GM21825 (cell line): Measurements from ENCODE around the gene PIGR.
A peak's percentile ranks its signal among the peaks of the same experiment; 100 is the strongest.

Experiments
- ATAC-seq: cut with Tn5 transposase; IDR thresholded peaks from one replicate; pipeline ENCODE4 v1.9.1; 2021; ENCODE audit warnings: mild to moderate bottlenecking, moderate library complexity; ENCODE audit not compliant: unreplicated experiment

Gene PIGR

GRCh38 chr1:206960676-206961386 lies 14.6 kb upstream of the PIGR start:
- no peak for ATAC-seq

DNA sequence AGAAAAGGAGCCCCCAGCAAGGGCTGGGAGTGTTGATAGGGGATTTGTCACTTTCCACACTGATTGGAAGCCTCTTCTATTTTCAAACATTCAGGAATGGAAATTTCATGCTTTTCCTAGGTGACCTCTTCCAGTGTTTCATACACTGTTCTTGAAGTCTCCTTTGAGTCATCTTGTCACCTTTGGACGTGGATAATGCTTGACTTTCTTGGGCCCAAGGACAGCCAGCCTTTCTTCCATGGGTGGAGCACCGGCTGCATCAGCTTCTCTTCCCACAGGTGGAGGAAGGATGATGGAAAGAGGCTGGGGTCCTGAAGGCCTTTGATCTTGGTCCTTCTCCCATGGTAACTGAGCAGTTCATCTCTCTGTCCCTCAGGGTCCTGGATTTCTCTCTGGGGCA lies 11.9 kb upstream of the PIGR start:
- ATAC-seq: no peak

GRCh38 chr1:206957639-206958038 lies 11.4 kb upstream of the PIGR start:
- no peak for ATAC-seq

DNA sequence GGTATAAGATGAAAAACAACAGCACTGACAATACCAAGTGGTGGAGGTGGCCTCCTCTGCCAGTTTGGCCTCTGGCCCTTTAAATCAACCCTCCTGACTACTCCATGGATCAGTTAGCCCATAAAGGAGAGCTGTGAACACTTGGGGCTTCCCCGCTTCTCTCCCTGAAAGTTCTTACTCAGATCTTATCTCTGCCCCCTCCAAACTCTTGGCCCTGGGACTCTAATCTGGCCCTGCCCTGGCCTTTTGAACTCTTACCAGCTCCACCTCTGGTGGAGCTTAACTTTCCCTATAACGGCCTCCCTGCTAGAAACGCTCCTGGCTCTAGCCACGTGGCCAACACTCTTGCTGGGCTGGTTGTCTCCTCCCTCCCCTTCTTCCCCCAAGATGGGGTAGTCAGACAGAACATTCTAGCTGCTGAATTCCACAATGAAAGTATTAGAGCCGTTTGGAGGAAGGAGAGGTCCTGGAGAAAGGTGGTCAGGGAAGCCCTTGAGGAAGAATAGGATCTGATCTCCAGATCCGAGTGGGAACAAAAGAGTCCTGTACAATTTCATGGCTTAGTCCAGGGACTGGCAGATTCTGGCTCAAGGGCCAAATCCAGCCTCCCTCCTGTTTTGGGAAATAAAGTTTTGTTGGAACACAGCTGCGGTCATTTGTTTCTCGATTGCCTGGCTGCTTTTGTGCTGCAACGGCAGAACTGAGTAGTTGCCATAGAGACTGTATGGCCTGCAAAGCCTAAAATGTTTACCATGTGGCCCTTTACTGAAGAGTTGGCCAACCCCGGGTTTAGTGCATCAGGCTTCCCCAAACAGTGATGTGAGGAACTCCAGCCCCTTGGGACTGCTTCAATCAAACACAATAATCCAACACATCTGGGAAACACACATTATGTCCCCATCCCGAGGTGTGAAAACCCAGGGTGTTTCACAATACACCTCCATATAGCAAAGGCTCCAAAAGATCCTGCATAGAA lies 9.5 kb upstream of the PIGR start:
- ATAC-seq: peak; percentile 59

DNA sequence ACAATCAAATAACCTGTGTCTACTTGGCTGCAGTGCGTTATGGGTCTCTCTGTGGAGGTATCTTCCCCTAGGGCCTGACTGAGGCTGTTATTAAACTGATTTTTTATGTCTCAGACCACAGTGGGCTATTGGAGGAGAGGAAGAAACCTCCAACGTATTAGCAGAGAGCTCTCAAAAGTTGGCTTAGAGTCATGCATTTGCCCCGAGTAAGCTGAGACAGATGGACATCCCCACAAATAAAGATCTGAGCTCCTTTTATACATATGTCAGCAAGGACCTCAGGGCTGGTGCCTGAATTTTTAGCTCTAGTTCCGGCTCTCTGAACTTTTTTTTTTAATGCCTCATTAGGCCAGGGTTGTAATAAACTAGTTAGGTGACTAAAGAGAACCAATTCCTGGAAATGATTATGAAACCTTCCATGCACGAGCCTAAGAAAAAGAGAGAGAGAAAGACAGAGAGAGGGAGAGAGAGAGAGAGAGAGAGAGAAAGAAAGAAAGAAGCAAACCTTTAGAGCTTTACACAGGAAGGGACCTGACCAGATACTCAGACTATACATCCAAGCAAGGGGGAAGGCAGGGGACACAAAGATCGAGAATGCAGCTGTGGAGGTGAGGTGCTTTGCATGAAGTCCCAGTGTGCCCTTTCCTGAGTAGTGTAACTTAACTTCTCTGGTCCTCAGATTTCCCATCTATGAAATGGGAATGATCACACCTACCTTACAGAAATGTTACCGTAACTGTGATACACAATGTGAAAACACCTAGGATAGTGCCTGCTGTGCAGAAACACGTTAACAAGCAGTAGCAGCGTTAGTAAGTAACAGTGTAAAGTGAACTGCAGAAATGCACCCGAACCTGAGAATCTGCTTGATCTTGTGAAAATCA lies 8.4 kb upstream of the PIGR start:
- ATAC-seq: no peak

DNA sequence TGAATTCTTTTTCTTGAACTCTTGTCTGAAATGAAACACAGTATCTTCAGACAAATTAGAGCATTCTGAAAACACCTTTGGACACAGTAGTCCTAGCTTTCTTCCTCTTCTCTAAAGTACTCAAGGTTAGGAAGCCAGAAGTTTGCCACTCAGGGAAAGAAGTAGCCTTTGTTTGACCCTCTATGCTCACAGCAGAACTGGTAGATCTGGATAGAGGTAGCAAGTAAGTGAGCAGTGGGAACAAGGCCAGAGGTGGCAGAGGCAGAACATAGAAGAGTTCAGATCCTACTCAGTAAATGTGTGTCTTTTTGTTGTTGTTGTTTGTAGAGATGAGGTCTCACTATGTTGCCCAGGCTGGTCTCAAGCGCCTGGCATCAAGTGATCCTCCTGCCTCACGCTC lies 7.4 kb upstream of the PIGR start:
- ATAC-seq: no peak

DNA sequence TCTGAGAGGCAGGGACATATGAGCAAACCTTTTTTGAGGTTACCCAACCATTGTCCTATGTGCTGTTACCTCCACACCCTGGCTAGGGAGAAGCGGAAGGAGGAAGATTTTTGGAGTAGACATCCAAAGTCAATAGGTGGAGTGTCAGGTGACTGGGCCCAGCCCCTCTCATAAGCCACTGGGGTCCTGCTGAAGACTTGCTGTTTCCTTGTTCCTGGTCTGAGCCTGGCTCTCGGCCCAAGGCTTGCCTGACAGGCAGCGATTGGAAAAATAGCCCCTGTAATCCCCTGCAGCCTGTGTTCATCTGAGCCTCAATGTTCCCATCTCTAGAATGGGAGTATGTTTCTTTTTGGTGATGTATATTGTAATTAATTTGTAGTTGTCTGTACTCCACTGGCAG lies 6.9 kb upstream of the PIGR start:
- no peak for ATAC-seq

DNA sequence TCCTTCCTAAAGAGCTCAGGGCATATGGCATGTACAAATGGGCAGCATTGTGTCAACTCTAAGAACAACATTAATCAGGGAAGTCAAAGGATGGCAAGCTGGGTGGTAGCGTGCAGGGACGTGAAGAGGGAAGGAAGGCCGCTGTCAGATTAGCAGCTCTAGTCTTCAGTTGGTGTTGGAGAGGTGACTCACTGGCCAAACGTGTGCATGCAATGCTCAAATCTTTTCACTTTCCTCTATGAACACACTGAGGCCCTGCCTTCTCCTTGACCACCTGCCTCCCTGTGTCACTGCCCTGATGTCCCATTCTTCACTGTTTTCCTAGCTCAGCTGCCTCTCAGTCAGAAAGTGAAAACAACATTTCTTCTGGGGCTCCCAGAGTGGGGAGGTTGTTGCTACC lies 5.9 kb upstream of the PIGR start:
- ATAC-seq: no peak

DNA sequence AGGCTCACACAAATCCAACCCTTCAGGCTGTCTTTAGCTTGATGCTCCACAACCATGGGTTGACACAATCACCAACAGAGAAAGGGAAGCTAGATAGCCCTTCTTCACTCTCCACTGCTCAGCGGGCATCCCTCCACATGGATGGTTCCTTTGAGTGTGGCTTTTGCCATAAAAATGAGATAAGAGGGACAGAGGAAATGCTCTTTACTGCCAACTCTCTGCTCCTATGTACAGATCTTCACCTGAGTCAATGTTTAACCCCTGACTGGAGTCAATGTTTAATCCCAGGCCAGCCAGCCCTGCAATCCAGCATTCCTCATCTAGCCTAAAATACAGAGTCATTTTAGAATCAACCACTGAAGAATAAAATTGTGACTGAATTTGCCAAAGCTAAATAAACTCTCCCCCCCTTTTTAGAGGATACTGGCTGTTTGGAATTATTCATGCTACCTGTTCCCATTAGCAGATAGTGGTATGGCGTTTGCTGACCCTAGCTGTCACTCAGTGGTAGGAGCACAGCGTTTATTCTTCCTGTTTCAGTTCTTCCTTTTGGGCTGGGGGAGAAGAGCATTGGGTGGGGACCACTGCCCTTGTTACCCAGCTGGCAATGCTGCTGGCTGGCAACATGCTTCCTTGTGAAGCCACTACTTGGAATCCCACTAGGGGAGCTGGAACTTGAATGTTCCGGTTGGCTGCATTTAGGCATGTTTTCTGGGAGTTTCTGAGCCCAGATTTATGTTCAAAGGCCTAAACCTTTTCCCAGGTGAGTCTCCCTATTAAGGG lies 5.2 kb upstream of the PIGR start:
- no peak for ATAC-seq

DNA sequence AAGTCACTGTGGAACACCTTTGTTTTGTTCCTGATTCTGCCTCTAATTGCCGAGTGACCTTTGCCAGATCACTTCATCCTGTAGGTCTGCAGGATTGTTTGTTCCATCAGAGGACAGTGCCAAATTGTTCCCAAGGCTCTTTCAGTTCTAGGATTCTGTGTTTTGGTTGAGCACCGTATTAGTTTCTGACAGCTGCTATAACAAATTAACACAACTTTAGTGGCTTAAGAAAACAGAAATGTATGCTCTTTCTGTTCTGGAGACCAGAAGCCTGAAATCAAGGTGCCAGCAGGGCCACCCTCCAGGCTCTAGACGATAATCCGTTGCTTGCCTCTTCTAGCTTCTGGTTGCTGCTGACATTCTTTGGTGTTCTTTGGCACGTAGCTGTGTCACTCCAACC lies 3.4 kb upstream of the PIGR start:
- no peak for ATAC-seq

- ATAC-seq: no peak
These were observed 2.9 kb upstream of the PIGR start for GRCh38 chr1:206949208-206949607.

DNA sequence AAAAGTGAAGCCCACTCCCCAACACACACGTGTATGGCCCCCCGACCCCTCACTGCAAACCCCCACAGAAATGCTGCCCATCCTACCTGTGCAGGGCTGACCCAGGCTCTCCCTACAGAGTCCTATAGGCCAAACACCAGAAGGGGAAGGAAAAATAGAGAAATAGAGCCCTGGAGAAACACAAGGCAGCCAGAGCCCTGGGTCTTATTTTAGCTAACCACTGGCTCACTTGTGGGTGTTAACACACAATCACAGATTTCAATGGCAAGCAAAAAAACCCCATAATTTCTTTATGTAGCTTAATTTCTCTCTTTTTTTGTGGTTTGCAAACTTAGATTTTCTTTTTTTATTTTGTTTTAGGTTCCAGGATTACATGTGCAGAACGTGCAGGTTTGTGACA lies 989 bp upstream of the PIGR start:
- no peak for ATAC-seq

GRCh38 chr1:206945779-206946178 lies 487 bp downstream of the PIGR start:
- no peak for ATAC-seq

DNA sequence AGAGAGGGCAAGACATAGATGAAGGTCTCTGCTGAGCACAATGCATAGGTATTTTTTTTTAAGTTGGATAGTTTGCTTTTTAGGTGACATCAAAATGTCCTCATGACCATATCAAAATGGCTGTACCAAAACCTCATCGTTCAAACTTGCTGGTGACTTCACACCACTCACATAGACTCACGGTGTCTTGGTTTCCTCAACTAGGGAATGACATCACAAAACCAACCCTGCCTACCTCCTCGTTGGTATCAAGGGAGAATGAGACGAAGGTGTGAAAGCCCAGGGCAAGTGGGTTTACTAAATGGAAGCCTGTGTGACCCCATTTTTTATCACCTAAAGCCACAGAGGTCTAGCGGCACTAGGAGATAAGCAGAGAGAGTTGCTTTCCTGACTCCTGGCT lies 1.6 kb downstream of the PIGR start:
- ATAC-seq: no peak

DNA sequence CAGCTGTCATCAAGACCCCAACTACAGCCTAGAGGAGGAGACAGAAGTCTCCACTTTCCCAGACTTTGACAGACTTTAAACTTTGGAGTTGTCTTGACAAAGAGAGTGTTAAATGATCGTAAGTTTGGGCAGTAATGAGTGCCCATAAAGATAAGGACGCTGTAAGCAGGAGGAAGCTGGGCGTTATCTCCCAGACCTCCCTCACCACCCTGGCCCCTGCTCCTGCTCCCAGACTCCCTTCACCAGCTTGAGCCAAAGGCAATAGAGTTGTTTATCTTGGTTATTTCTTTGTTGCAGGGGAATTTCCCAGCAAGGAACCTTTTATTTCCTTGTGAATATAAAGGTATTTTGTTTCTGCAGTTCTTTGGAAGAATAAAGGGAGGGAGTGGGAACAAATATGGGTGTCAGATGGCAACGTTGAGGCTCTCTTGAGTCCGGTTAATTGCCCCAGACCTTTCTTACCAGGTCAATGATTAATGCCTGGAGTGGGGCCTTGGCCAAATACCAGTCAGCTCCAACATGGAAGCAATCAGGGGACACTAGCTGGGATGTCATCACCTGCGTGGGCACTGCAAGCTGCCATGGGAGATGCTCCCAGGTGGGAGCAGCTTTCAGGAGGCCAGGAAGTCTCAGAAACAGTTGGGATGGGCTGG lies 4.4 kb downstream of the PIGR start:
- ATAC-seq: no peak

- ATAC-seq: no peak
These were observed 5.7 kb downstream of the PIGR start for GRCh38 chr1:206940588-206940936.

- no peak for ATAC-seq
These were observed 6.3 kb downstream of the PIGR start for GRCh38 chr1:206939841-206940587.

- no peak for ATAC-seq
These were observed 7.1 kb downstream of the PIGR start for GRCh38 chr1:206939131-206939530.

- ATAC-seq: no peak
These were observed 8.8 kb downstream of the PIGR start for GRCh38 chr1:206937425-206937824.
